ENCODE data around the gene MRAP2. TPM values are rescaled to one million over a fixed set of nuclear protein-coding genes. Genes with fewer than 3 reads are reported as not detected.
"Not testable (repeated sequence)": the region's sequence is repeated elsewhere in the genome, so short reads cannot be mapped to it uniquely, and the experiment has no call there.

MRAP2 gene
- total RNA-seq, 4 donors from 2014 or later, result 0.19 to 0.47 TPM; not detected in 2

- TF ChIP-seq CTCF (IDR thresholded peaks at IDR 0.05), result no peak
- no peak for ATAC-seq (ENCODE audit: low FRiP score)
- DNase-seq (ENCODE audit: low spot score), result no peak
These were observed 38.9 kb downstream of the MRAP2 start for GRCh38 chr6:84072442-84072997.

GRCh38 chr6:84074988-84075781 lies 41.6 kb downstream of the MRAP2 start:
- TF ChIP-seq CTCF (IDR thresholded peaks at IDR 0.05), result no peak
- DNase-seq (ENCODE audit: low spot score) (no peak), ATAC-seq (ENCODE audit: low FRiP score) (no peak)

- DNase-seq (ENCODE audit: low spot score) (no peak), ATAC-seq (ENCODE audit: low FRiP score) (no peak)
- no peak for TF ChIP-seq CTCF (IDR thresholded peaks at IDR 0.05)
These were observed 44.1 kb downstream of the MRAP2 start for GRCh38 chr6:84077645-84078044.

- TF ChIP-seq CTCF (IDR thresholded peaks at IDR 0.05), result no peak
- DNase-seq (ENCODE audit: low spot score), result no peak
- ATAC-seq (ENCODE audit: low FRiP score), result no peak
These were observed 44.8 kb downstream of the MRAP2 start for GRCh38 chr6:84078335-84078734.

GRCh38 chr6:84081222-84081621 lies 47.6 kb downstream of the MRAP2 start:
- no peak for DNase-seq (ENCODE audit: low spot score)
- ATAC-seq (ENCODE audit: low FRiP score), result no peak
- no peak for TF ChIP-seq CTCF (IDR thresholded peaks at IDR 0.05)

- TF ChIP-seq CTCF (IDR thresholded peaks at IDR 0.05), result no peak
- no peak for ATAC-seq (ENCODE audit: low FRiP score)
- no peak for DNase-seq (ENCODE audit: low spot score)
These were observed 49.2 kb downstream of the MRAP2 start for GRCh38 chr6:84082689-84083265.

- not testable (repeated sequence) for ATAC-seq (ENCODE audit: low FRiP score); DNase-seq (ENCODE audit: low spot score)
These were observed 51.1 kb downstream of the MRAP2 start for GRCh38 chr6:84084705-84085104.

Data from omental fat pad (tissue), 4 donors.